ENCODE data around the gene RIPK3.
"Not testable (repeated sequence)": the region's sequence is repeated elsewhere in the genome, so short reads cannot be mapped to it uniquely, and the experiment has no call there.

Gene RIPK3

DNA sequence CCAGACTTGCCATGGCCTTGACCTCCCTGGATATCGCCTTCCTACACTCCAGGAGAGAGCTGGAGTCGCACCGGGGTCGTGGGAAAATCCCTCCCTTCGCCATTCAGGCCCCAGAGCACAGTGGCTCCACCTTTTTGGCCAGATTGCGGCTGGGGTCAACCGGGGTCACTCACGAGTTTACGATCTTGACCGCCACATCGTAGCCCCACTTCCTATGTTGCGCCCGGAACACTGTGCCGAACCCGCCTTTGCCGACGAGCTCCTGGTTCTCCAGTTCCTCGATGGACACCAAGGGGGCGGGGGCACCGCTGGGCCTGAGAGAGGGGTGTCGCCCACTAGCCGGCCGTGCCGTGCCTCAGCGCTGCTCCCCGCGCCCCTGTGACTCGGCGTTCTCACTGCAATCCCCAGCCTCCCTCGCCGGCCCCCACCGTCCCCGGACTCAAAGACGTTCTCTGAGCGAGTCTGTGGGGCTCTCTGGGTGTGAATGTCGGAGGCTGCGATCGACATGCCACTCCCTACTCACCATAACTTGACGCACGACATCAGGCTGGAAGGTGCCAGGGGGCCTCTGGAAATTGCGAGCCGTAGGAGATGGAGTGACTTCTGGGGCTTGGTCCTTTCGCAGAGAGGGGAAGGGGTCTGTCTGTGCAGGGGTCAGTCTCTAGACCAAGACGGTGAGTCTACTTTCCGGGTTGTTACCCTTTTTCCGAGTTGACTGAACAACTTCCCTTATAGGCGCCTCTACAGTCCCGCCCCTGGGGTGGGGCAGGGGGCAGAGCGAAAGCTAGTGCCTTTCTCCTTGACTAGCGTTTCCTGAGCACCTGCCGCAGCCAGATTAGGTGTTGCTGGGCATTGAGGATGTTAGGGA is at the start of gene RIPK3:
RIPK3 (minus strand) TSS at position 708 of the 868 bp plus-strand sequence; CDS start at position 543, 165 bp downstream.
- DNase-seq: peak; percentile 59 to 70

DNA sequence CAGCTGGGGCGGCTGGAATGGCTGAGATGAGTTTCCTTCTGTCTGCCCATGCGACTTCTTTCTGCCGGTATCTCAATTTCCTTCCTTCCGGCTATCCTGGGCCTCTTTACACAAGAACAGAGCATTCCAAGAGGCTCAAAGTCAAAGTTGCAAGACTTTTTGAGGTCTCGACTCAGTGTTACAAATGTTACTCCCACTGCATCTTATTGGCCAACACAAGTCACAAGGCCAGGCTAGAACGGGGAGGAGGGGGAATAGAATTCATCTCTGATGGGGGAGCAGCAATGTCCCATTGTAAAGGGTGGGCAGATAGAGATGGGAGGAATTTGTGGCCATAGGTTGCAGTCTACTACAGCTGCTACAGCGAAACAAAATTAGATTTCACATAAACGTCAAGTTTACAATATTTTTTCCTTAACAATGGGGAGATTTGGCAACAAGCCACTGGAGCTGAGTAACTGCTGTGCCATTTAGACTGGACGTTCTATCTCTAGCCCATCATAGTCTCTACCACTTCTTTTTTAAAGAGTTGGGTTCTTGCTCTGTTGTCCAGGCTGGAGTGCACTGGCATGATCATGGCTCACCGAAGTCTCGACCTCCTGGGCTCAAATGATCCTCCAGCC is 49.5 kb upstream of the RIPK3 start:
- DNase-seq: no peak

DNA sequence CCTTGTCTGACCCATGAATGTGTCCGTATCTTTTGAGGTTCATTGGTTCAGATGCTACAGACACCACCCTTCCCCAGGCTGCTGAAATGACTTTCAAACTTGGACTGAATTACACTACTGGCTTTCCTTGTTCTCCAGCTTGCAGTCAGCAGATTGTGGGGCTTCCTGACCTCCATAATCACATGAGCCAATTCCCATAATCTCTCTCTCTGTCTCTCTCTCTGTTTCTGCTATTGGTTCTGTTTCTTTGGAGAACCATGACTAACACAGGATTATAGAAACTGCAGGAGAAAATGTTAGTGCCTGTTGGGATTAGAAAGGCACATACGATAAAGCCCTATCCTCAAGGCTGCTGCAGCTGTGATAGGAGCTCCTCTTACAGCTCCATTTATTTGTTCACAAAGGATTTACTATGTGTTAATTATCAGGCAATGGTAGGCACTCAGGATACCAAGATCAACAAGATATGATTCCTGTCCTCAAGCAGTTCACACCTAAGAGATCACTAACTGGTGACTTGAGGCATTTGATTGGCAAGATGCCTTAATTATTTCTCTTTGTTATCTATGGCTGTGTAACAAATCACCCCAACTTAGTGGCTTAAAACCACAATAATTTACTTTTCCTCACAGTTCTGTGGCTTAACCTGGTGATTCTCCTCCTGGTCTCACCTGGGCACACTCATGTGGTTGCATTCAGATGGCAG is 48.8 kb upstream of the RIPK3 start:
- DNase-seq: no peak

DNA sequence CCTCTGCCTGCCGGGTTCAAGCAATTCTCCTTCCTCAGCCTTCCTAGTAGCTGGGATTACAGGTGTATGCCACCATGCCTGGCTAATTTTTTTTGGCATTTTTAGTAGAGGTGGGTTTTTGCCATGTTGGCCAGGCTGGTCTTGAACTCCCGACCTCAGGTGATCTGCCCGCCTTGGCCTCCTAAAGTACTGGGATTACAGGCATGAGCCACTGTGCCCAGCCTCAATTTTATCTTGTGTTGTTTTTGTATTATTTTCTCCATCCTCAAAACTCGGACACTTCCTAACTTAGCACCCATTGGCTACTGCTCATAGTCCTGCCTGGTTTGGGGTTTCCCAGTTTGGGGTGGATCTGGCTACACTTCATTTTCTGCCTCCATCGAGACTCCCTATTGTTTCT is 47.8 kb upstream of the RIPK3 start:
- not testable (repeated sequence) for DNase-seq

DNA sequence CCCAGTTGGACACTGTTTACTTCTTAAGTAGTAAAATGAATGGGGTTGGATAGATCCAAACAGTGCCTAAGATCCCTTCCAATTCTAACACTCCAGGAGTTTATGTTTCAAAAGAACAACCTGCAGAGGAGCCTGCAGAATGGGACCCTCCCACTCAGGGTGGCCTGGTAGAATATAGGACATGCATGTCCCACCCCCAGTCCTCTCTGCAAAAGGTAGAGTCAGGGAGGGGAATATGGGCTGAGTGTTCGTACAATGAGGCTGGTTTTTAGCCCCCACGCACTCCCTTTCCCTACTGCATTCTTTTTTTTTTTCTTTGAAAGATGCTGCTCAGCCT is 47.2 kb upstream of the RIPK3 start:
- DNase-seq: no peak

DNA sequence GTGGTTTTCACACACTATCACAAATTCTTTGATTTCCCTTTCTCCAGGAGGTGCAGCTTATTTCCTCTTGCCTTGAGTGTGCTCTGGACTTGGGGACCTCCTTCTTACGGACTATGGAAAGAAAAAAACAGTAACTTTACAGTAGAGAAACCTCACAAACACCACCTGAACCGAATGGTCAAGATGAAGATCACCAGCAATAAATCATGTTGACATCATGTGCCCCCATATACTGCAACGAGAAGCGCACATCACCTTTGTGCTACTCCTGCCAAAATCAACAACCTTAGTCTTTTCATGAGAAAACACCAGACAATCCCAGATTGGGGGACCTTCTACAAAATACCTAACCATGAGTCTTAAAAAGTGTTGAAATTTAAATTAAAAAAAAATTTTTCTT is 45.7 kb upstream of the RIPK3 start:
- no peak for DNase-seq

DNA sequence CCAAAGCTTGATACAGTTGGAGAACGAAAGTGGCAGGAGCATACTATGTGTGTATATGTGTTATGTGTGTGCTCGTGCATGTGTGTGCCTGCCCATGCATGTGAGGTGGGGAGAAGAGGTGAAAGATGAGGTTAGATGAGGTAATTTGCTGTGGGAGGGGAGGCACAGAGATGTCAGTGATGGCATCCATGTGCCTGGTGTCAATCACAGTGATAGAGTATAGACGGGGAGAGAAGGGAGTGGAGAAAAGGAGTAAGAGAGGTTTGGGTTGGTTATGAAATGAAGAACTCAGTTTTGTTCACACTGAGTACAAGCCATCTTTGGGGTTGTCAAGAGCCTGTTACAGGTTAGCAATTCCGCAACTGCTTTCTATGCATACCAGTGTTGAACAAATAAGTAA is 44.4 kb upstream of the RIPK3 start:
- DNase-seq: no peak

DNA sequence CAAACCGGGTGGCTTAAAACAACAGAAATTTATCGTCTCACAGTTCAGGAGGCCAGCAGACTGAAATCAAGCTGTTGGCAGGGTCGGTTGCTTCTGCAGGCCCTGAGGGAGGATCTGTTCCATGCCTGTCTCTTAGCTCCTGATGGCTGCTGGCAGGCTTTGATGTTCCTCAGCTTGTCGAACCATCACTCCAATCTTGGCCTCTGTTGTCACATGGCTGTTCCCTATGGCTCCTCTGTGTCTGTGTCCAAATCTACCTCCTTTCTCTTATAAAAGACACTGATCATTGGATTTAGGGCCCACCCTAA is 42.2 kb upstream of the RIPK3 start:
- no peak for DNase-seq

DNA sequence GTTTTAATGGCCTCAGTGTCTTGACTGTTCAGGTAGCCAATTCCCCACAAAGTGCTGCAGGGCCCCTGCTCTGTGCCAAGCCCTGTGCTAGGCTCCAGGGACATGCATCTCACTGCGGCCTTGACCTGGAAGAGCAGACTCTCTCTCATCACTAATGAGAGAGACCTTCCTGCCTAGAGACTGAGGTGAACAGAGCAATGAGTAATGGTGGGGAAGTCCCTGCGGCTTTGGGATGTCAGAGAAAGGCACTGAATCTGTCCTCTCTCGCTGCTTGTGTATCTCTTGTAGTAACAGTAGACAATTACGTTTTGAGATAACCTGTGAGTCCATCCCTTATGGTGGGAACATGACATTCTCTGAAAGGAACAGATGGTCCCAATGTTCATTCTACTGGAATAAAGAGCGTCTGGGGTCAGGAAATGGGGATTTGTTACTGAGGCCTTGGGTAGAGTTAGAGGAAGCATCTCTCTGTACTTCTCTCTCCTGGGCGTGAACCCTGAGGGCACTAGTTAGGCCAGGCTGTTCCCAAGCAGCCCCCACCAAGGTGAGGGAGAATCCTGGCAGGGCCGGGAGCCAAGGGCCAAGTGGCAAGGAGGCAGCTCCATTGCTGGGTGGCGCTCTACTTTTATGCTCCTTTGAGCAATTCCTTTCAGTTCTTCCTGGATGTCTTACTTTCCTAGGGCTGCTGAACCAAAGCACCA is 41.7 kb upstream of the RIPK3 start:
- no peak for DNase-seq

DNA sequence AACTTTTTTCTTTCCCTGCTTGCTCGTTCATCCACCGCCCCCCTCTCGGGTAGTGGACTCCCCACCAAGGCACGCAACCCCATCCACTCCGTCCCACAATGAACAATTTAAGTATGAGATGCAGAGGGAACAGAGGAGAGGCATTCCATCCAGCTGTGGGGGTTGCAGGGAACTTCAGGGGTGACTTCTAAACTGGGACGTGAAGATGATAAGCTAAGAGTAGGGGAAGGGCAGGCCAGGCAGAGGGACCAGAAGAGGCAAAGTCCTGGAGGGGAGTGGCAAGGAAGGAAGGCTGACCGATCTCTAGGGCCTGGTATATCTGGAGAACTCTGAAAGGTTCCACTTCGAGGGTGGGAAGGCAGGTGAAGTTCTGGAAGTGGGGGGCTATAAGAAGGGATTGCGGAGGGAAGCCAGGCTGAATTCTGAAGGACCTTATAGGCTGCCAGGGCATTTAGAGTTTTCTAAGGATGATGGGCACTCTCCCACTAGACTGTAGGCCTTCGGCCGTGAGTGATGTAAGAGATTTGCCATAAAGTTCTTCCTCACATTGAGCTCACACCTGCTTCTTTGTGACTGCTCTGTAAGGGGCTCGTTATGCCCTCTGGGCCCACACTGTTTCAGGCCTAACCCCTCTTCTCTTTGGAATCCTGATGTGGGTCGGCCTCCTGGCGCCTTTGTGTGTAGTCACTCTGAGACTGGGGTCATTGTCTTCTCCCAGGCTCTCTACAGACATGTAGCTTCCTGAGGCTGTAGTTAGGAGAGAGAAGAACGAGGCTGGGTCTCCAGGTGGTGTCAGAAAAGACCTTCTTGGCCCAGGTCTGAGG is 40.3 kb upstream of the RIPK3 start:
- no peak for DNase-seq

DNA sequence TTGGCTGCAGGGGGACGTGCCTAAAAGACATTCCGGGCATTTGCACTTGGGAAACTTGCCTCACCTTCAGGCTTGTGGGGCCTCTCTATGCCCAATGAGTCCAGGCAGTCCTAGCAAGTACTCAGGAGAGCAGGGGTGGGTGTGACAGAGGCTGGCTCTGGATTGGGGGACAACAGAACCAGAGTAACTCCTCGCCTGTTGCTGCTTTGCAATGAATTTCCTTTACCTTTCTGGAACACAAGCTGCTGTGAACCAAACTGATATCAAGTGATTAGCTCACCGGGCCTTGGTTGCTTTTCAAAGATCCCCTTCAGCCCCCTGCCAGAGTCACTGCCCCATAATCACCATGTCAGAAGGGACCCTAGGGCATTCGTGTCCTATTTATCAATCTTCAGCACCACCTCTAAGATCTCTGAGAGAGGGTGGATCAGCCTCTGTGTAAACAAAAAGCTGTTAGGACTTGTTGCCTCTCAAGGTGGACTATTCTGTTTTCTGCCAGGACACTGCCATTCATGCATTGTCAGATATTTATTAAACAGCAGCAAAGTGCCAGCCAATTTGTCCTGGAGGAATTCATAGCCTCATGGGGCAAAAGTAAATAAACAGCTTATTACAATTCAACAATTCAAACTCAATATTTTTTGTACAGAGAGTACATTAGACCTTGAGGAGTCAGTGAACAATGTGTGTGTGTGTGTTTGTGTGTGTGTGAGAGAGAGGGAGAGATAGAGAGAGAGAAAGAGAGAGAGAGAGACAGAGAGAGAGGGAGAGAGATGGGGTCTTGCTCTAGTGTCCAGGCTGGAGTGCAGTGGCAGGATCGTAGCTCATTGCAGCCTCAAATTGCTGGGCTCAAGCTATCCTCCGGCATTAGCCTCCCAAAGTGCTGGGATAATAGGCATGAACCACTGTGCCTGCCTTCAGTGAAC is 39.5 kb upstream of the RIPK3 start:
- no peak for DNase-seq

DNA sequence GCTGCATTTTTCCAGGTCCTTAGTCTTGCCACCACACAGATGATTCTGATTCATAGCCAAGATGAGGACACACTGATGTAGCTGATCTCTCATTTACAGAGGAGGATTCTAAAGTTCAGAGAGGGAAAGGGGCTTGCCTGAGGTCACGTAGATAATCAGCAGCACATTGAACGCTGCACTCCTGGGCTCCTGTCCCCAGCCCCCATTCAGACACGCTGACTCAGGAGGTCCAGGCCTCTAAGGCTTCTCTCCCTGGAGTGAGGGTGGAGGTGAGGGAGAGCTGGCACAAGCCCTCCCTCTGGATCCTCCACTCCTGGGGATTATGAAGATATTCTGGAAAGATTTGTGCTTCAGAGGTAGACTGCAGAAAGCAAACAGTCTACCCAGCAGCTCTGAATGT is 38.5 kb upstream of the RIPK3 start:
- DNase-seq: no peak

DNA sequence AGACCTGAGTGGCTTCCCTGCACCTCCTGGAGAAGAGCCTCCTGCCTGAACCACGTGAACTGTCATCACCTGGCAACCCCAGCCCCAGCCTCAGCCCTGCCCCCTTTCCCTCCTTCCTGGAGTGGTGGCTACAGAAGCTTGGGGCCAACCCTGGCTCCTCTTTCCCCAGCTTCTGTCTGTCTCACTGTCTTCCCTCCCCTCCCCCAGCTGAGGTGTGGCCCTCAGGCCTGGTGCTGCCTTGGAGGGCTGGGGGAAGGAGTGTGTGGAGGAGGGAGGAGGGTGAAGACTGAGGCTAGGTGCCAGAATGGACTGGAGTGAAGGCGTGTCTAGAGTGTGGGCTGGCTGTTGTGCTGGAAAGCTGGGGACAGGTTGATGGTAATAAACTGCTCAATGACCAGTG is 37.9 kb upstream of the RIPK3 start:
- no peak for DNase-seq

DNA sequence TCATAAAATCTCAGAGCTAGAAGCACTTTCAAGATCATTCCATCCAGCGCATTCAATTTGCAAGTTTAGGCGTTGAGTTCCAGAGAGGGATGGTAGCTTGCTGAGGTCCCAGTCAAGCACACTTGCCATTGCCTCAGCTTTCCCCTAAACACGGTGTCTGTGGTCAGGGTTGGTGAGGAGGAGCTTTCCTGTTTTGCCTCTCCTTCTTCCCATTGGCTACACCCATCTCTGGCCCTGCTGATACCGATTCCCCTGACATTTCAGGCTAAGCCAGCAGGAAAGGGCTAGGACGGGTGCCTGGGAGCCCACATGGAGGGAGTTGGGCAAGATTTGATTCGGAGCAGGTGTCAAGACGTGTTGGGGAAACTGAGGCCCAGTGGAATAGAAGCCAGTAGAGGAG is 37.3 kb upstream of the RIPK3 start:
- no peak for DNase-seq

DNA sequence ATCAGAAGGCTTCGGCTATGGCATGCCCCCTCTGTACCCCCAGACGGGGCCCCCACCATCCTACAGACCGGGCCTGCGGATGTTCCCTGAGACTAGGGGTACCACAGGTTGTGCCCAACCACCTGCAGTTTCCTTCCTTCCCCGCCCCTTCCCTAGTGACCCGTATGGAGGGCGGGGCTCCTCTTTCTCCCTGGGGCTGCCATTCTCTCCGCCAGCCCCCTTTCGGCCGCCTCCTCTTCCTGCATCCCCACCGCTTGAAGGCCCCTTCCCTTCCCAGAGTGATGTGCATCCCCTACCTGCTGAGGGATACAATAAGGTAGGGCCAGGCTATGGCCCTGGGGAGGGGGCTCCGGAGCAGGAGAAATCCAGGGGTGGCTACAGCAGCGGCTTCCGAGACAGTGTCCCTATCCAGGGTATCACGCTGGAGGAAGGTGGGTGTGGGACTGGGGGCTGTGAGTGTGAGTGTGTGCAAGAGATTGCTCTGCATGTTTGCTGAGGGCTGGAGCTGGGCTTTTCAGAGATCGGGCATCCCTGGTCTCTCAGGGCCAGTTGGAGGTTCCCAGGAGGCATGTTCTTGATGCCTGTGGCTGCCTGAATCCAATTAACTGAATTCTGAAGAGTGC is 36.8 kb upstream of the RIPK3 start:
- no peak for DNase-seq

DNA sequence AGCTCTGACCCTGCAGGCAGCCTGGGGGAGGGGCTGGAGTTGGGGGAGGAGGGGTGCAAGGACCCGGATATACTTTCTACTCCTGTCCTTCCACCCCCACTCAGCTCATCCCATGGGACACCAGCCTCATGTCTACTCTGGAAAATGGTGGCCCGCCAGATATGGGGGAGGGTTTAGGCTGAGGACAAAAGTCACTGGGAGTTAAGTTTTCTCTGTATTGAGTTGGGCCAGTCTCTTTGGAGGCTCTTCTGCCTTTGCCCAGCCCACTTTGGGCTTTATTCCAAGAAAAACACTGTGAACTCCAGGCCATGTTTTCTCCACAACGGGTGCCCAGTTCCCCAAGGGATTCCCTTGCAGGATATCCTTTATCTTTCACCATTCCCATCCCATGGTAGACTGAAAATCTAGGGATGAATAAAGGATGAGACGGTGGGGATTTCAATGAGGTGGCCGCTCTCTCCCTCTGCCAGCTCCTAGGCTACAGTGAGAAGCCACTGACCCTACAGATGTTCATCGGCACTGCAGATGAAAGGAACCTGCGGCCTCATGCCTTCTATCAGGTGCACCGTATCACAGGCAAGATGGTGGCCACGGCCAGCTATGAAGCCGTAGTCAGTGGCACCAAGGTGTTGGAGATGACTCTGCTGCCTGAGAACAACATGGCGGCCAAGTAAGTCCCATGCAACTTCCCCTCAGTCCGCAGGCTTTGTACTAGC is 33.1 kb upstream of the RIPK3 start:
- DNase-seq: no peak

DNA sequence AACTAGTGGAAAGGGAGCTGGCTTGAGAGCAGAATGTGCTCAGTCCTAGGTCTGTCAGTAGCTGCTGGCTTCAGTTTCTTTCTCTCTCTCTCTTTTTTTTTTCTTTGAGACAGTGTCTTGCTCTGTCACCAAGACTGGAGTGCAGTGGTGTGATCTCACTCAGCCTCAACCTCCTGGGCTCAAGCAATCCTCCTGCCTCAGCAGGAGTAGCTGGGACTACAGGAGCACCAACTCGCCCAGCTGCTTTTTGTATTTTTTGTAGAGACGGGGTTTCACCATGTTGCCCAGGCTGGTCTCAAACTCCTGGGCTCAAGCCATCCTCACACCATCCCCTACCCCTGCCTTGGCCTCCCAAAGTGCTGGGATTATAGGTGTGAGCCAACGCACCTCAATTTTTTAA is 31.8 kb upstream of the RIPK3 start:
- not testable (repeated sequence) for DNase-seq

DNA sequence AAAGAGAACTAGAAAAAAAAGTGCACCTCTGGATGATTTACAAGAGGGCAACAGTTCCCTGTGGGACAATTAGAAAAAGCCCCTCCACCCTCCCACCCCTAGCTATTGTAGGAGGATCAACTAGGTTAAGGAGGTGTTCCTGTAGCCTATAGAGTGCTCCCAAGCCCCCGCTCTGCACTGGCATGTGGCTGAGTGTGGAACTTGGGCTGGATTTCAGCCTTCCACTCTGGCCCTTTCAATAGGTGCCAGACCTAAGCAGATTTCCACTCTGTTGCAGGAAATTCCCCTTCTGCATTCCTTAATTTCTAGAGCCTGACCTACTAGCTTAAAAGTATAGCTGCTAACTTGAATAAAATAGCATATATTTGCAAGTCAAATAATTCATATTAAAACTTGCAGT is 31.0 kb upstream of the RIPK3 start:
- no peak for DNase-seq

DNA sequence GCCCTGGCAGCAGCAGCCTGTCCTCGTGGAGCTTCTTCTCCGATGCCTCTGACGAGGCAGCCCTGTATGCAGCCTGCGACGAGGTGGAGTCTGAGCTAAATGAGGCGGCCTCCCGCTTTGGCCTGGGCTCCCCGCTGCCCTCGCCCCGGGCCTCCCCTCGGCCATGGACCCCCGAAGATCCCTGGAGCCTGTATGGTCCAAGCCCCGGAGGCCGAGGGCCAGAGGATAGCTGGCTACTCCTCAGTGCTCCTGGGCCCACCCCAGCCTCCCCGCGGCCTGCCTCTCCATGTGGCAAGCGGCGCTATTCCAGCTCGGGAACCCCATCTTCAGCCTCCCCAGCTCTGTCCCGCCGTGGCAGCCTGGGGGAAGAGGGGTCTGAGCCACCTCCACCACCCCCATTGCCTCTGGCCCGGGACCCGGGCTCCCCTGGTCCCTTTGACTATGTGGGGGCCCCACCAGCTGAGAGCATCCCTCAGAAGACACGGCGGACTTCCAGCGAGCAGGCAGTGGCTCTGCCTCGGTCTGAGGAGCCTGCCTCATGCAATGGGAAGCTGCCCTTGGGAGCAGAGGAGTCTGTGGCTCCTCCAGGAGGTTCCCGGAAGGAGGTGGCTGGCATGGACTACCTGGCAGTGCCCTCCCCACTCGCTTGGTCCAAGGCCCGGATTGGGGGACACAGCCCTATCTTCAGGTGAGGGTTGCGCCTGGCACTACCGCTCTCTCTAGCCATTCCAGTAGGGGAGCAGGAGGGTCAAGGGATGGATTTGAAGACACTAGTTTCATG is 30.3 kb upstream of the RIPK3 start:
- DNase-seq: no peak

DNA sequence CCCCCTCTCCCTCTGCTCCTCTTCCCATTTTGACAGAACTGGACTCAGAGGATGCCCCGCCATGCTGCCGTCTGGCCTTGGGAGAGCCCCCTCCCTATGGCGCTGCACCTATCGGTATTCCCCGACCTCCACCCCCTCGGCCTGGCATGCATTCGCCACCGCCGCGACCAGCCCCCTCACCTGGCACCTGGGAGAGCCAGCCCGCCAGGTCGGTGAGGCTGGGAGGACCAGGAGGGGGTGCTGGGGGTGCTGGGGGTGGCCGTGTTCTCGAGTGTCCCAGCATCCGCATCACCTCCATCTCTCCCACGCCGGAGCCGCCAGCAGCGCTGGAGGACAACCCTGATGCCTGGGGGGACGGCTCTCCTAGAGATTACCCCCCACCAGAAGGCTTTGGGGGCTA is 29.7 kb upstream of the RIPK3 start:
- no peak for DNase-seq
